ENCODE results near the gene CTR9. TPM values are rescaled to one million over a fixed set of nuclear protein-coding genes. Genes with fewer than 3 reads are reported as not detected.

The CTR9 gene
- total and polyA plus RNA-seq, 2 of the 13 experiments (the other 11 are each of a cell fraction or from before 2014, with no cell fraction given), result 6.6 to 22.1 TPM

DNA sequence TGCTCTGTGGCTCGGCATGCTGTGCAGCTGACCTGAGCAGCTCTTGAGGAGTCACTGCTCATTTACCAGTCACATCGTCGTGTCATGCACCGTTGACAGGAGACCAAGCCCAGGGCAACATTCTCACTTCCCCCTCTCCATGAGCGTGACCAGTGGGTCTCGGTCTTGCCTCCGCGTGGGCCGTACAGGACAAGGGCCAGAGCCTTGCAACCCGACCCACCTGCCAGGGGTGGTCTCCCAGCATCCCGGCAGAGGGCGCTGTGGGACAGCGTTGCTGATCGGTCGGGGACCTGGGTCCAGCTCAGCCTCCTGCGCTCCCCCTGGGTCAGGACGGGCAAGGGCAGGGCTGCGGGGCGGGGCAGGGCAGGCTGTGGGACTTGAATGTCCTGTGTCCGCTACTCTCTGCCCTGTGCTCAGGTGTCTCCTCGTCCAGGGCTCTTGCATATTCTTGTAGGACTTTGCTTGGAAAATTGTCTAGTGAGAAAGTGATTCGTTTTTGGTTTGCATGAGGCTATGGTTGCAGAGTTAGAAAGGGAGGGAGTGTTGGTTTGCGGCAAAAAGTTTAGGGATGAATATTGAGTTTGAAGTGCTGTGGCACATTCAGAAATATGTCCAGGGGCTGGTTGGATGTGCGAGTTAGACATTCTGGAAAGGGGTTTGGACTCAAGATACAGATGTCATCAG, 41.5 kb downstream of the CTR9 start (continued):
- TF ChIP-seq RAD21 (CRISPR knock-in tag; IDR thresholded peaks at IDR 0.05) (peak; percentile 94), CERS6 (CRISPR knock-in tag; IDR thresholded peaks at IDR 0.05) (no peak), REXO4 (CRISPR knock-in tag; IDR thresholded peaks at IDR 0.05; ENCODE audit: borderline replicate concordance) (no peak), HCFC1 (IDR thresholded peaks at IDR 0.05; ENCODE audit: low read depth, low read length) (no peak), SKIL (CRISPR knock-in tag; IDR thresholded peaks at IDR 0.05; ENCODE audit: borderline replicate concordance) (no peak), DMAP1 (CRISPR knock-in tag; IDR thresholded peaks at IDR 0.05) (no peak), ZSCAN9 (CRISPR knock-in tag; IDR thresholded peaks at IDR 0.05; ENCODE audit: borderline replicate concordance) (no peak), ELF3 (CRISPR knock-in tag; IDR thresholded peaks at IDR 0.05) (0 out of 2 replicates have a peak, but pooled peaks have one; percentile 12), RFX3 (CRISPR knock-in tag; IDR thresholded peaks at IDR 0.05) (no peak), ZNF101 (CRISPR knock-in tag; IDR thresholded peaks at IDR 0.05; ENCODE audit: borderline replicate concordance, low read depth) (no peak), ZUFSP (CRISPR knock-in tag; IDR thresholded peaks at IDR 0.05; ENCODE audit: borderline replicate concordance) (no peak), HNRNPLL (IDR thresholded peaks at IDR 0.05; ENCODE audit: low read depth, low read length, poor library complexity, severe bottlenecking) (peak; percentile 74), ZNF30 (CRISPR knock-in tag; IDR thresholded peaks at IDR 0.05) (no peak), NCOA1 (CRISPR knock-in tag; IDR thresholded peaks at IDR 0.05) (no peak), ELF4 (CRISPR knock-in tag; IDR thresholded peaks at IDR 0.05; ENCODE audit: borderline replicate concordance) (no peak), ZMYM4 (CRISPR knock-in tag; IDR thresholded peaks at IDR 0.05) (peak; percentile 66; the same call in 1 of the 2 replicates), HOXD1 (CRISPR knock-in tag; IDR thresholded peaks at IDR 0.05) (no peak), ZBTB3 (CRISPR knock-in tag; IDR thresholded peaks at IDR 0.05; ENCODE audit: borderline replicate concordance, low read depth) (no peak), ZFY (CRISPR knock-in tag; IDR thresholded peaks at IDR 0.05) (peak; percentile 18; the same call in 1 of the 2 replicates), NAIF1 (CRISPR knock-in tag; IDR thresholded peaks at IDR 0.05; ENCODE audit: borderline replicate concordance) (no peak), ZNF644 (CRISPR knock-in tag; IDR thresholded peaks at IDR 0.05; ENCODE audit: low read depth) (no peak), BCLAF1 (IDR thresholded peaks at IDR 0.05) (no peak), DNMT1 (CRISPR knock-in tag; IDR thresholded peaks at IDR 0.05) (peak; percentile 88; the same call in 1 of the 2 replicates), ZNF121 (CRISPR knock-in tag; IDR thresholded peaks at IDR 0.05) (peak; percentile 43; the same call in 1 of the 2 replicates)

Data from HepG2 (cell line).